Measurements from ENCODE around the gene TM9SF3. TPM values are rescaled to one million over a fixed set of nuclear protein-coding genes. Genes with fewer than 3 reads are reported as not detected.
A peak's percentile ranks its signal among the peaks of the same experiment; 100 is the strongest.

TM9SF3 gene
- total RNA-seq, 4 donors from 2014 or later = 75.5 to 99.9 (median 86.8) TPM

DNA sequence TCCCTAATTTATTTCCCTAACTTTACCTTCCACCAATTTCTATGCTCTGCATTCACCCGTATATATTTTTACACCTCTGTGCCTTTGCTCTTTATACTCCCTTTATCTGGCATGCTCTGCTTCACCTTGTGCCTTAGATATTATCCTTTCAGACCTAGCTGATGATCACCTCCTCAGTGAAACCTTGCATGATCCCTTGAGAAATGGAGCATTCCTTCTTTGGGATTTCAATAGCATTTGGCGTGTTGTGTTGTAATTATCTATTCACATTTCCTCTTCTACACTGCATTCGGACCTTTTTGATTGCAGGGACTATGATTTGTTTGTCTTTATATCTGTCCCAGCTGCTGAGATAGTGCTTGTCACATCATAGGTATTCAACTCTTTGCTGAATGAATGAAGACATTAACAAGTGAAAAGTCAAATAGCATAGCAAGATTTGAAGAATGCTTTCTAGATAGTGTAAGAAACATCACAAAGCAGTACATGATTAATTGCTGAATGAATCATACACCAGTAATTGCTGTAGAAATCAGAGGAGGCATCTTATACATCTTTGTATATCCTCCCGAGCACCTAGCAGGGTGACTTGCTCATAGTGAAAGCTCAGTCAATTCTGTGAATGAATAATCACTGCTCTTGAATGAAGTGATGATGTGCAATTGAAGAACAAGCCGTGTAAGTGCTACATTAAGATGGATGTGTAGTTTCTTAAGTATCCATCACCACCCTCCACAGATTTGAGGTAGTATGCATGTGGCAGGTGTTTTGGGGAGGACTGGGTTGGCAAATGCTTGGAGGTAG, 2.0 kb upstream of the TM9SF3 start:
- TF ChIP-seq, protein P1, sequence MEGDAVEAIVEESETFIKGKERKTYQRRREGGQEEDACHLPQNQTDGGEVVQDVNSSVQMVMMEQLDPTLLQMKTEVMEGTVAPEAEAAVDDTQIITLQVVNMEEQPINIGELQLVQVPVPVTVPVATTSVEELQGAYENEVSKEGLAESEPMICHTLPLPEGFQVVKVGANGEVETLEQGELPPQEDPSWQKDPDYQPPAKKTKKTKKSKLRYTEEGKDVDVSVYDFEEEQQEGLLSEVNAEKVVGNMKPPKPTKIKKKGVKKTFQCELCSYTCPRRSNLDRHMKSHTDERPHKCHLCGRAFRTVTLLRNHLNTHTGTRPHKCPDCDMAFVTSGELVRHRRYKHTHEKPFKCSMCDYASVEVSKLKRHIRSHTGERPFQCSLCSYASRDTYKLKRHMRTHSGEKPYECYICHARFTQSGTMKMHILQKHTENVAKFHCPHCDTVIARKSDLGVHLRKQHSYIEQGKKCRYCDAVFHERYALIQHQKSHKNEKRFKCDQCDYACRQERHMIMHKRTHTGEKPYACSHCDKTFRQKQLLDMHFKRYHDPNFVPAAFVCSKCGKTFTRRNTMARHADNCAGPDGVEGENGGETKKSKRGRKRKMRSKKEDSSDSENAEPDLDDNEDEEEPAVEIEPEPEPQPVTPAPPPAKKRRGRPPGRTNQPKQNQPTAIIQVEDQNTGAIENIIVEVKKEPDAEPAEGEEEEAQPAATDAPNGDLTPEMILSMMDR (IDR thresholded peaks at IDR 0.05) = no peak
- DNase-seq (ENCODE audit: low spot score) (no peak), ATAC-seq (ENCODE audit: low FRiP score) (no peak)

DNA sequence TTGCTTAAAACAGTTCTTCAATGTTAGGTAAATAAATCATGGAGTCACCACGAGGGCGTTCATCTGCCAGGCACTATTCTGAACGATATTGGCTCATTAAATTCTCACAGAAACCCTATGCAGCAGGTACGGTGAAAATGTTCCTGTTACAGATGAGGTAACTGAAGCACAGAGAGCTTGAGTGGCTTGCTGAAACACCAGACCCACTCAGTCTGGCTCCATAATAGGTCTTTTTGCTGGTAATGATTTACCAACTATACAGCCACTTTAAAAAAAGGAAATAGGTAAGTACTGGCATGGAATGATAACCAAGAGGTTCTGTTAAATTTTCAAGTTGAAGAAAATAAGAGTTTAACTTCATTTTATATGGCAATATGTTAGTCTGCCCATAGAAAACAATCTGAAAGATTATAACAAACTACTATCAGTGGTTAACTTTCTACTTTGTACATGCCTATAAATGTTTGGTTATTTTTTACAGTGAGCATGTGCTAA, 1.3 kb upstream of the TM9SF3 start:
- ATAC-seq (ENCODE audit: low FRiP score) = no peak
- TF ChIP-seq, protein P1 (IDR thresholded peaks at IDR 0.05) = no peak
- DNase-seq (ENCODE audit: low spot score) = no peak

DNA sequence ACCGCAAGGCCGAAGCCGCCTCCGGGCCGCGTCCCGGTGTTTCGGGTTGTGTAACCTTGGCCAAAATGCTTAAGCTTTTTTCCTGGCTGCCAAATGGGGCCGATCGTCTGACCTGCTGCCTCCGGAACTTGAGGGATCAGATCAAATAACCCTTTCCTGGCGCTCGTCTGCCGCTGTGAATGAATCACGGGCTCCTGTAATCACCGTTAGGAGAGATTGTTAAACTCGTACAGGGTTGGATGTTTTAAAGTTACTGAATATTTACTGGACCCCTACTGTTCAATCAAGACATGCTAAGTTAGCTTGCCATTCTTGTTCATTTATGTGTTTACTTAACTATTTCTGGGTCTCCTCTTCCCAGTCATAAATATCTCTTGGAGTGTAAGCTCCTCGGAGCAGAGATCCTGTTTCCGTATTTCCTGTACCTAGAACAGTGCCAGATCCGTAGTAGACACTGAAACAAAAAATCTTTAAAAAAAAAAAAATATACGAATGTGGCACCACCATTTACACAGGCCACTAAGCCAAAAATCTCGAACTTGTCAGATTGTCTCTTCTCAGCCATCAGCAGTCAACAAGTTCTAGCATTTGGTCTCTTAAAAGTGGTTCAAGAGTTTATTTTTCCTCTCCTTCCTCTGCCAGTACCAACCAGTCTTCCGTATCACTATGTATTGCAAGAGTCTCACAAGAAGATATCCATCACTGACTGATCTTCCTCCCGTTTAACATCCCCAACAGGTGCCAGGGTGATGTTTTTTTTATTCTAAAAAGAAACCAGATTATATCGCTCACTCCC, 650 bp upstream of the TM9SF3 start:
- ATAC-seq (ENCODE audit: low FRiP score) (peak; percentile 77), DNase-seq (ENCODE audit: low spot score) (no peak)
- TF ChIP-seq, protein P1 (IDR thresholded peaks at IDR 0.05) = no peak

- TF ChIP-seq, protein P1 (IDR thresholded peaks at IDR 0.05) = no peak
- no peak for ATAC-seq (ENCODE audit: low FRiP score)
- DNase-seq (ENCODE audit: low spot score) = no peak
These were observed 935 bp downstream of the TM9SF3 start for GRCh38 chr10:96585736-96586418.

- no peak for DNase-seq (ENCODE audit: low spot score)
- TF ChIP-seq, protein P1 (IDR thresholded peaks at IDR 0.05) = no peak
- no peak for ATAC-seq (ENCODE audit: low FRiP score)
These were observed 2.3 kb downstream of the TM9SF3 start for GRCh38 chr10:96584474-96584873.

DNA sequence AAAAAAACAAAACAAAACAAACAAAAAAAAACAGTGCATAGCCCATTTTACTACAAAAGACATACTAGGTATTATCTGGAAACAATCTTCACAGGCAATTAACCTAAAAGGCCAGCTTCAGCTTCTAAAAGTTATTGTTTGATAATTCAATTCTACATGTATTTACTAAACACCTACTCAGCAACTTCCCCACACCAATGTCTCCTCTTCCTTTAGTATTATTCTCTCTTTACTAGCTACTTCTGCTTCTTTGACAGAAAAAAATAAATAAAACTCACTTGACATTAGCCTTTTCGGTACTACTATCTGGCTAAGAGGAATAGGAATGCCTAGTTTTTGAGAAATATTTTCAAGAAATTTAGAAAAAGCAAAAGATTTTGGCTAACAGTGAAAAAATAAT, 2.8 kb downstream of the TM9SF3 start:
- DNase-seq (ENCODE audit: low spot score) (no peak), ATAC-seq (ENCODE audit: low FRiP score) (no peak)
- TF ChIP-seq, protein P1 (IDR thresholded peaks at IDR 0.05) = no peak
